Measurements from ENCODE around the gene SNU13.

- TF ChIP-seq CTCF (IDR thresholded peaks at IDR 0.05) (no peak), POLR2A (IDR thresholded peaks at IDR 0.05) (no peak)
Observed at GRCh38 chr22:41722496-41722895, 33.8 kb upstream of the SNU13 start.

All from body of pancreas (tissue), 4 donors.